HG03558 (cell line): ENCODE results near the gene HOXC6.

Experiments used
- ATAC-seq: cut with Tn5 transposase; IDR thresholded peaks from one replicate; pipeline ENCODE4 v1.9.1; 2021; ENCODE audit warnings: moderate number of reproducible peaks; ENCODE audit not compliant: unreplicated experiment; ENCODE audit errors: extremely low read depth

Gene HOXC6

GRCh38 chr12:54051874-54052437 lies 23.7 kb downstream of the HOXC6 start:
- ATAC-seq: no peak

GRCh38 chr12:54052438-54053002 lies 24.3 kb downstream of the HOXC6 start:
- ATAC-seq: no peak

- peak; percentile 46 for ATAC-seq
Observed at GRCh38 chr12:54053003-54053750, 24.9 kb downstream of the HOXC6 start.

GRCh38 chr12:54053751-54054741 lies 25.8 kb downstream of the HOXC6 start, which contains the start of gene HOXC4:
TSS of gene HOXC4 (plus strand) at chr12:54053835. CDS start at chr12:54053923, 88 bp downstream.
- no peak for ATAC-seq

- ATAC-seq: no peak
Observed at GRCh38 chr12:54054742-54055194, 26.5 kb downstream of the HOXC6 start.

GRCh38 chr12:54055552-54055951 lies 27.3 kb downstream of the HOXC6 start:
- ATAC-seq: no peak

- no peak for ATAC-seq
Observed at GRCh38 chr12:54056110-54056509, 27.9 kb downstream of the HOXC6 start.

- ATAC-seq: no peak
Observed at GRCh38 chr12:54058128-54058768, 30.0 kb downstream of the HOXC6 start.

- ATAC-seq: no peak
Observed at GRCh38 chr12:54059668-54060067, 31.4 kb downstream of the HOXC6 start.

GRCh38 chr12:54060174-54060974 lies 32.1 kb downstream of the HOXC6 start:
- ATAC-seq: no peak

- no peak for ATAC-seq
Observed at GRCh38 chr12:54060975-54061778, 32.9 kb downstream of the HOXC6 start.

- ATAC-seq: no peak
Observed at GRCh38 chr12:54065677-54066076, 37.4 kb downstream of the HOXC6 start.

- ATAC-seq: no peak
Observed at GRCh38 chr12:54066408-54066807, 38.2 kb downstream of the HOXC6 start.

- ATAC-seq: no peak
Observed at GRCh38 chr12:54068418-54069070, 40.3 kb downstream of the HOXC6 start.

- ATAC-seq: no peak
Observed at GRCh38 chr12:54071942-54072341, 43.7 kb downstream of the HOXC6 start.

GRCh38 chr12:54074308-54074707 lies 46.1 kb downstream of the HOXC6 start:
- ATAC-seq: no peak

- ATAC-seq: no peak
Observed at GRCh38 chr12:54075409-54075808, 47.2 kb downstream of the HOXC6 start.

GRCh38 chr12:54075974-54076373 lies 47.7 kb downstream of the HOXC6 start:
- ATAC-seq: no peak
